GM21526 (cell line): ENCODE measurements around the gene BRD3.

ENCODE experiments used
- ATAC-seq: cut with Tn5 transposase; IDR thresholded peaks from one replicate; pipeline ENCODE4 v1.9.1; 2021; ENCODE audit warnings: moderate library complexity; ENCODE audit not compliant: unreplicated experiment, low FRiP score

Gene BRD3

DNA sequence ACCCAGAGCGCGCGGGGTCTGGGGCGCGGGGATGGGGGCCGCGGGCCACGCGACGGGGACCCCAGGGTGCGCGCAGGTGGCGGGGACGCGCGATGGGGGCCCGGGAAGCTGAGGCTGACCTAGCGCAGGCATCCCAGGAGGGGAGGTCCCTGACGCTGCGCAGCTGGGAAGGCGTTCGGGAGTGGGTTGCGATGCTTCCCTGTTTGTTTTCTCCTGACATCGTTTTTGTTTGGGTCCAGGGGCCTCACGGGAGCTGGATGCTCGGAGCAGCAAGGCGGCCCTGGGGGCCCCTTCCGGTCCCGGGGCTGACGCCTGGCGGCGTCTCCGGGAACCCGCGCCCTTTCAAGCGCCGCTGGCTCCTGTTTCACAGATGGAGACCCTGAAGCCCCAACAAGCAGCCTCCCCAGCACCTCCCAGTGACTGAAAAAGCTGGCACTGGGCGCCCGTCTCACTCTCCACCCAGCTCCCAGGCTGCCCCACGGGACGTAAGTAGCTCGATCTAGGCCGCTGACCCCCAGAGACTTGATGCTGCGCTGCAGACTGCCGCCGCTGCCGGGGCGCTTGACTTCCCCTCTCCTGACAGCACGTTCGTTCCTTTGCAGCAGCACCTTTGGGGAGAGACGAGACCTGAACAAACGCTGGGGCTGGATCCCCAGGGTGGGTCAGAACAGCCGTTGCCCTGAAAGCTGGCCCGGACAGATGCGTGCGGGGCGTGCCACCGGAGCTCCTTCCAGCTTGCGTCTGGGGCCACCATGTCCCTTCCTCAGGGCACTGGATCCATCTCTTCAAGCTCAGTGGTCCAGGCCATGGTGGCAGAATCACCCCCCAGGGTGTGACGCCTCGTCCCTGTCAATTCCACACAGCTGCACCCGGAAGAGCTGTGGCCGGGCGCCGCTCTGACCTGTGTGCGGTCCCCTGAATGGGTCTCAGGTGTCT lies 42.0 kb downstream of the BRD3 start:
- ATAC-seq, result peak; percentile 20

DNA sequence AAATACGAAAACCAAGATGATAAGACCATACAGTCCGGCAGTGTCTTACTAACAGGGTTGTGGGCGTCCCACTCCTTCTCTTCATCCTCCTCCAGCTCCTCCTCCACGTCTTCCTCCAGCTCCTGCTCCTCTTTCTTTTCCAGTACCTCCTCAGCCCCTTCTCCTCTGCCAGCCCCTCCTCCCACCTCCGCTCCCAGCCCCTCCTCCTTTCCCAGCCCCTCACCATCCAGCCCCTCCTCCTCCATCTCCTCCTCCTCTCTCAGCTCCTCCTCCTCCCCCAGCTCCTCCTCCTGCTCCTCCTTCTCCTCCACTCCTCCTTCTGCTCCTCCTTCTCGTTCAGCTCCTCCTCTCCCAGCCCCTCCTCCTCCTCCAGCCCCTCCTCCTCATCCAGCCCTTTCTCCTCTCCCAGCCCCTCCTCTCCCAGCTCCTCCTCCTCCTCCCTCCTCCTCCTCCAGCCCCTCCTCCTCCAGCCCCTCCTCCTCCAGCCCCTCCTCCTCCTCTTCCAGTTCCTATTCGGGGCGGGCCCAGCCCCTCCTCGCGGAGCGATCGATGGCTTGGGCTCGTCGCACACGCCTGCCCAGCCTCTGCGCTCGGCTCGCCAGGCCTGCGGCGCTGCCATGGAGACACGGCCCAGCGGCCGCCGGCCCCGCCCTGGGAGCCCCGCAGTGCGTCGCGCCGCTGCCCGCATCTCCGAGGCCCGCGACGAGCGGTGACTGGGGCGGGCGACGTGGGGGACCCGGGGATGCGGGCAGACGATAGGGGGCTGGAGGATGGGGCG lies 42.8 kb downstream of the BRD3 start, which contains the start of gene BRD3OS:
Gene BRD3OS (plus strand): TSS at position 654 of the 778 bp plus-strand sequence. CDS start 1,267 bp downstream, outside the sequence.
- peak; percentile 72 for ATAC-seq

GRCh38 chr9:134024214-134024792 lies 43.5 kb downstream of the BRD3 start:
- ATAC-seq, result no peak

GRCh38 chr9:134014946-134015345 lies 52.9 kb downstream of the BRD3 start:
- ATAC-seq, result no peak

GRCh38 chr9:134011401-134011800 lies 56.4 kb downstream of the BRD3 start:
- ATAC-seq, result no peak

DNA sequence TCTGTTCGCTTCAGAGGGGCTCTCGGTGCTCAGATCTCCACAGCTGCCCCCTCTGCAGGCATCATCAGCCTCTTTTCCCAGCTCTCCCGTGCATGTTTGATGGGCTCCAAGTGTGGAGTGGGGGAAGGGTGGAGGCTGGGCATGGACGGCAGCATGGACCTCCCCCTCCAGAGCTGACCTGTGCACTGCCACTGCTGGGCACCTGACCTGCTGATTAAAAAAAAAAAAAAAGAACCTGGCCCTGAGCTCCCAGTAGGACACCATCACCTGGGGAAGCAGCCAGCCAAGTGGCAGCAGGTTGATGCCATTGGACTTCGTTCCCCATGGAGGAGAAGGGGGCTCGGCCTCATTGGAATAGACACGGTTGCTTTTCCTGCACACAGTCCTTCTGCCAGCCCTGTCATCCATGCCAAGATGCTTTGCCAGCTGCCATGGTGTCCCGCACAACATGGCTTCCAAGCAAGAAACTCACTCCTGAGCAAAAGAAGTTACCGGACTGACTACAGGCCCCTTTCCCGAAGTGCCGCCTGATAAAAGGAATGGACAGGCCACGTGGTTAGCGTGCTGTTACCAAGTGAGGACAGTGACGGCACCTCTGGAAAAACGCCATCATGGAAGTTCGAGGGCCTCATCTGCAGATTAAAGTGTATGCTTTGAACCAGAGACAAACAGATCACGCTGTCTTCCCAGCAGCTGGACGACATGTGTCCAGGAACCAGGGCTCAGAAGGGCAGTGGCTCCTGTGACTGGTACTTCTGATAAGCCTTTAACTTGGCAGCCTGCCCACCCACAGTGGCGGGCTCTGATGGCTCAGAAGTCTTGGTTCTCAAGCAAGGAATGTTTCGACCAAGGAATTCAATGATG lies 57.3 kb downstream of the BRD3 start:
- no peak for ATAC-seq

DNA sequence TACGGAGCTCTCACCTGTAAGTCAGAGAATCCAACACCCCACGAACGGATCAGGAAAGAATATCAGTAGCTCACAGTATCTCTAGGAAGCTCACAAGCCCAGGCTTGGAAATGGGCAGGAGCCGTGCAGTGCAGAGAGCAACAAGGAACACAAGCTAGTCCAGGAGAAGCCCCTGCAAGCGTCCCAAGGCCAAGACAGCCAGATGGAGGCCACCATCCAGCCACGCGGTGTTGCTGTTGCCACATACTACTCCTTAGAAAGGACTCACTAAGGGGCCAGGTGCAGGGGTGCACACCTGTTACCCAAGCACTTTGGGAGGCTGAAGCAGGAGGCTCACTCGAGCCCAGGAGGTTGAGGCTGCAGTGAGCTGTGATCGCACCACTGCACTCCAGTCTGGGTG lies 60.3 kb downstream of the BRD3 start:
- no peak for ATAC-seq

DNA sequence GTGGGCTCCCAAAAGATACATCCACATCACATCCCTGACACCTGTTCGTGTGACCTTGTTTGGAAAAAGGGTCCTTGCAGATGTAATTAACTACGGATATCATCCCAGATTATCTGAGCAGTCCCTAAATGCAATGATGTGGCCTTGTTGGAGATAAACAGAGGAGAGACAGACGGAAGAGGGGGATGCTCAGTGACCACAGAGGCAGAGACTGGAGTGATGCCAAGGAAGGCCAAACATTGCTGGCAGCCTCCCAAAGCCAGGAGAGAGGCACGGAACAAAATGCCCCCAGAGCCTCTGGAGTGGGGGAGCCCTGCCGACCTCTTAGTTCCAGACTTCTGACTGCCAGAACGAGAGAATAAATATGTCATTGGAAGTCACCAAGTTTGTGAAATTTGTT lies 60.7 kb downstream of the BRD3 start:
- no peak for ATAC-seq

- ATAC-seq, result no peak
Observed at GRCh38 chr9:134005381-134005780, 62.4 kb downstream of the BRD3 start.

GRCh38 chr9:134004881-134005280 lies 62.9 kb downstream of the BRD3 start:
- ATAC-seq, result no peak

DNA sequence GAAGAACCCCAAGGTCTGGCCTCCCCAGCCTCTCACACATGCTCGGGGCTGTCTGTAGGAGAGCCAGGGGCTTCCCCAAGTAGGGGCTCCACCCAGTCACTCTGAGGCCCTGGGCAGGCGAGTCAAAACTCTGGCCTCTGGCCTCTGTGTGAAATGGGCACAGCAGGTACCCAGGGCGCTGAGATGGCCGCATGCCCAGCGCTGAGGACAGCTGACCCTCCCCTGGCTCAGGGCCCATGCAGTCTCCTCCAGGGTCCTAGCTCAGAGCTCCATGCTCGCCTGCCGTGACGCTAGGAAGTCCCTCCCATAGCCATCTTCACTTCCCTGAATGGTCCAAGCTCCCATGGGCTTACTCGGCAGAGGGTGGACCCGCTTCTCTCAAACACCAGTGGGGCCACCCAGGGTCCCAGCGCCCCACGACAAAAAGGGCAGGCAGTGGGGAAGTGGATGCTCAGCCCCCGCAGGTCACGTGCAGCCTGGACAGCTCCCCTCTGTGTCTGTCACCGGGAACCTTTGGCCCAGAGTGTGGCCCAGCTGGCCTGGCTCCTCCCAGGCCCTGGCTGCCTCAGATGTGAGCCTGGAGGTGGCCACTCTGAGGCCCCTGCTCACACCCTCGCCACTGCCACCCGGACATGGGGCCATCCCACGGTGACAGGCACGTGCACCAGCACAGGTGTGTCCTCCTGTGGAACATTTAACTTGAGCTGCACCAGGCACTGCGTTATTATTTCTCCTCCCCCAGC lies 63.5 kb downstream of the BRD3 start:
- no peak for ATAC-seq

GRCh38 chr9:134003237-134003636 lies 64.6 kb downstream of the BRD3 start:
- no peak for ATAC-seq

GRCh38 chr9:134002796-134003195 lies 65.0 kb downstream of the BRD3 start:
- ATAC-seq, result no peak

GRCh38 chr9:133999851-134000265 lies 68.0 kb downstream of the BRD3 start:
- ATAC-seq, result no peak

DNA sequence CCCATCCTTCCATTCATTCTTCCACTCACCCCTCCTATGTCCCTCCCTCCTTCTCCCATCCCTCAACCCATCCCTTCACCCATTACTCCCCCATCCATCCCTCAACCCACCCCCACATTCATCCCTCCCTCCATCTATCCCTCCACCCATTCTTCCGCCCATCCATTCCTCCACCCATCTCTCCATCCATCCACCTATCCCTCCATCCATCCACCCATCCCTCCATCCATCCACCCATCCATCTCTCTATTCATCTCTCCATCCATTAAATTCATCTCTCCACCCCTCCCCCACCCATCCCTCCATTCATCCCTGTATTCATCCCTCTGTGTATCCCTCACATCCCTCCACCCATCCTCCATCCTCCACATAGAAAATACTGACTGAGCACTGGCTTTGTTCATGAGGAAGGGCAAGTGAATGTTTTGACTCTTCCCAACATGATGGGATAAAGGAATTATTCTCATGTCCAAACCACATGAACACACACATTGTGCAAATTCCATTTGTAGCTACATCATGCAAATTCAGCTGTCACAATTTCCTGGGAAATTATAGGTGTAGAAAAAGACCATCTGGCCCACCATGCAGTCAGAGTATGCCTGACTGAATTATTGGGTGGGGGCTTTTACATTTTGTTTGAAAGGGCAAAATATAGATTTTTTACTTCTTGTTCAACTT lies 68.8 kb downstream of the BRD3 start:
- no peak for ATAC-seq

DNA sequence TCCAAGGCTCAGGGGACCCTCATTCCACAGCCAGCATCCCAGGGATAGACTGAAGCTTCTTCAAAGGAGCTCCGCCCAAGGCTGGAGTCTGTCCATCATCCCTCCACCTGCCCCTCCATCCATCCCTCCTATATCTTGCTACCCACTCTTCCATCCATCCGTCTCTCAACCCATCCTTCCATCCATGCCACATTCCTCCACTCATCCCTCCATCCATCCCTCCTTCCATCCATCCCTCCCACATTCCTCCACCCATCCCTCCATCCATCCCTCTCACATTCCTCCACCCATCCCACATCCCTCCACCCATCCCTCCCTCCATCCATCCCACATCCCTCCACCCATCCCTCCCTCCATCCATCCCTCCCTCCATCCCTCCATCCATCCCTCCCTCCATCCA lies 70.2 kb downstream of the BRD3 start:
- ATAC-seq, result no peak

GRCh38 chr9:133996531-133997520 lies 71.0 kb downstream of the BRD3 start:
- ATAC-seq, result no peak
